Eye (tissue), 1 donor: ENCODE data around the gene MVD.

Experiments
- DNase-seq: peaks from one replicate; pipeline ENCODE4 v3.0.0-alpha.2; 2015

MVD gene

DNA sequence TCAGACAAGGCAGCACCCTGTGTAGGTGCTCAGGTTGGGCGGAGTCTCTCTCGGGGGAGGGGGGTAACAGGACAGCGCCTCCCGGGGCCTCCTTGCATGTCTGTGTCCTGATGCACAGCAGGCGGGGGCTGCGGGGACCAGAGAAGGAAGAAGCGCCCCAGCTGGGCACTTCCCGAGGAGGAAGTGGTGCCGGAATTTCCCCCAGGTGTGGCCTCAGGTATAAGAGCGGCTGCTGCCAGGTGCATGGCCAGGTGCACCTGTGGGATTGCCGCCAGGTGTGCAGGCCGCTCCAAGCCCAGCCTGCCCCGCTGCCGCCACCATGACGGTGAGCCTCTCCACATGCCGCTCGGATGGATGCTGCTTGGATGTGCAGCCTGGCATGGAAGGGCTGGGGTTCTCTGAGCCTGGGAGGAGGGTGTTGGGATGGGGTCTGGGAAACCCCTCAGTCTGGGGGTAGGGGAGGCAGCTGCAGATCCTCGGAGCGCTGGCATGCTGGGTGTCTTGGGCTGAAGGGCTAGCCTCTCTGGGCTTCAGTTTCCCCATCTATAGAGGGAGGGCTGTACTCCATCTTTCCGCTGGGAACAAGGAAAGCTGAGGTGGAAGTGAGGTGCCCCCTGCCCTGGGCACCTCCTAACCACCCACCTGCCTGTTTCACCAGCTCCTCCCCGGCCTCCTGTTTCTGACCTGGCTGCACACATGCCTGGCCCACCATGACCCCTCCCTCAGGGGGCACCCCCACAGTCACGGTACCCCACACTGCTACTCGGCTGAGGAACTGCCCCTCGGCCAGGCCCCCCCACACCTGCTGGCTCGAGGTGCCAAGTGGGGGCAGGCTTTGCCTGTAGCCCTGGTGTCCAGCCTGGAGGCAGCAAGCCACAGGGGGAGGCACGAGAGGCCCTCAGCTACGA is 24.3 kb downstream of the MVD start, which contains the start of gene IL17C:
IL17C (plus strand) TSS at position 250 of the 908 bp plus-strand sequence; CDS start at position 320, 70 bp downstream.
- DNase-seq = no peak

- no peak for DNase-seq
Observed at GRCh38 chr16:88636488-88637265, 26.2 kb downstream of the MVD start.

GRCh38 chr16:88635671-88636319 is 27.1 kb downstream of the MVD start:
- DNase-seq = no peak

DNA sequence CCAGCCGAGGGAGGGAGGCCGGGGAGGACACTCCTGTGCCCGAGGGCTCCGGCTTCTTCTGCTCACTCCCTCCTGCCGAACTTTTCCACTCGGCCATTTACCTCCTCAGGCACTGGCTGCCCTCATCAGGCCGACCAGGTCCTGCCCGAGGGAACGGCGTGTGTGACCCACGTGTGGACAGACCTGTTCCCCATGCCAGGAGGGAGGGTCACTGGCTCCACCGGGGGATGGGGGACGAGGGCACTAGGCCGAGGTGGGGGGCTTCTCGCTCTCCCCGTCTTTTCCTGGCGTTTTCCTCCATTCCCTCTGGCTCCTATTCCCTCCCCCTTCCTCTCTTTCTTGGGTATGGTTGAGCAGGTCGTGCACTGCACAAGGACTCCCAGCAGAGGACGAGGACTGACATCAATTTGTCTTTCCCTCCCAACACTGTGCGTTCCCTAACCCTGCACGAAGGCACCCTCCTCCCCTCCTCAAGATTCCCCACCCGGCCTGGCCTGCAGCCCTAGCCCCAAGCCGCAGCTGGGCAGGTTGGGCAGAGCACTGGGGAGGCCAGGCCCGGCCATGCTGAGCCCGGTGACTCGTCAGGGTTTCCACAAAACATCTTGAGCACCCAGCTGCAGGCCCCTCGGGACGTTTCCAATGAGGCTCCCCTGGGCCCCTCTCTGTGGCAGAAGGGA is 27.8 kb downstream of the MVD start:
- no peak for DNase-seq

DNA sequence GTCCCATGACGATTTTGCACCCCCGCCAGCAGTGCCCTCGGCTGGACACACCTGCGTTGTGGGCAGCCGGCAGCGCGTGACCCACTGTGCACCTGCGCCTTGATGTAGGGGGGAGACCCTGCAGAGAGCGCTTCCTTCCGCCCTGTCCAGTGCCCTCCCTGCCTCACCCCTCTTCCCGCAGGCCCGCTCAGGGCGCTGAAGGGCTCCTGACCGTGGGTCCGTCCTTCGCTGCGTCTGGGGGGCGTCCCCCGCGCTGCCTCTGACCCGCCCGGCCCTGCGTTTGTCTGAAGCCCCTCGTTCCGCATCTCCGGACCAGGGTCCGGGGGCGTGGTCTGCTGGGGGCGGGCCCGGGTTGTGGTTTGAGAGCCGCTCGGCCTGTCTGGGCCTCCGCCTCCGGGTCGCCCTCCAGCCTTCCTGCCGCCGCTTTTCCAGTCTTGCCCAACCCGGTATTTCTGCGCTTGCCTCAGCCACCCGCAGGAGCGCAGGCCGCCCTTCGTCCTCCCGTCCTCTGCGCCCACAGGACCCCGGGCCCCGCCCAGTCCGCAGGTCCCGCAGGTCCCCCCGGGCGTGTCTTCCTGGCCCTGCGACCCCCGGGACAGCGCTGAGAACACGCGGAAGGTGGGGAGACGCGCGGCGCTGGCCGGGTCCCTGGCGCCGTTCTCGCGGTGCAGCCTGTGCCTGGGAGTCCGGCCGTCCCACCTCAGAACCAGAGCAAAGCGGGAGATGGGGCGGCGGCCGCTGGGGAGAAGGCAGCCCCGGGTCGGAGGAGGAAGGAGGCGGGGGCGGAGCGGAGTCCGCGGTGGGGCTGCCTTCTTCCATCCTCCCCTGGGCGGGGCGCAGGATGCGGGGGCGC is 28.5 kb downstream of the MVD start:
- DNase-seq = peak; percentile 42

DNA sequence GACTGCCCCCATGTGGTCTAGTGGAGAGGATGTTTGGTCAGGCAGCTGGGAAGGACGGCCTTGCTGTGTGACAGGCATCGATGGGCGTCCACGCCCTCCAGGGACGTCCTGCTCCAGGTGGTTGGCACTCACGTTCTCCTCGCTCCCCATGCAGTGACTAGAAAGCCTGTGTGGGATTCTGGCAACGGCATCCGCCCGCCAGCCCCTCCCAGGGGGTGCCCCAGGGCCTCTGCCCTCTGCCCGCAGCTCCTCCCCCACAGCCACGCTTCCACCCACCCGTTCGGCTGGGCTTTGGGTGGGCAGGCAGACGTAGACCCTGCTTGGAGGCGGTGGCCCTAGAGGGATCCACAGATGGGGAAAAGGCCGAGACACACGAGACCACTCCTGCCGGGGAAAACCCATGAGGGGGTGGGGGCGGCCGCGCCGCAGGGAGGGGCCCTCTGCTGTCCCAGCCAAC is 29.2 kb downstream of the MVD start:
- DNase-seq = peak; percentile 18

DNA sequence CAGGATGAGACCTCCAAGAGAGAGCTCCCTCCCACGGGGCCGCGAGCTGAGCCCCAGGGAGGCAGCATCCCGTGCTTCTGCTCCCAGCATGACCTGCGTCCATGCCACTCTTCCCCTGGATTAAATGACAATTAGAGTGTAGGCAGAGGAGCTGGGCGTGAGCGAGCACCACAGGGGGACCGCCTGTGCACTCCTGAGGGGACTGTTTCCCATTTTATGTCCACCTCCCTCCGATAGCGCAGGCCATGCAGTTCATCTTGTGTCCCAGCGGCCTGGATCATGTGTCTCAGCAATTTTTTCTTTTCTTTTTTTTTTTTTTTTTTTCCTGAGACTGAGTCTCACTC is 30.3 kb downstream of the MVD start:
- no peak for DNase-seq

DNA sequence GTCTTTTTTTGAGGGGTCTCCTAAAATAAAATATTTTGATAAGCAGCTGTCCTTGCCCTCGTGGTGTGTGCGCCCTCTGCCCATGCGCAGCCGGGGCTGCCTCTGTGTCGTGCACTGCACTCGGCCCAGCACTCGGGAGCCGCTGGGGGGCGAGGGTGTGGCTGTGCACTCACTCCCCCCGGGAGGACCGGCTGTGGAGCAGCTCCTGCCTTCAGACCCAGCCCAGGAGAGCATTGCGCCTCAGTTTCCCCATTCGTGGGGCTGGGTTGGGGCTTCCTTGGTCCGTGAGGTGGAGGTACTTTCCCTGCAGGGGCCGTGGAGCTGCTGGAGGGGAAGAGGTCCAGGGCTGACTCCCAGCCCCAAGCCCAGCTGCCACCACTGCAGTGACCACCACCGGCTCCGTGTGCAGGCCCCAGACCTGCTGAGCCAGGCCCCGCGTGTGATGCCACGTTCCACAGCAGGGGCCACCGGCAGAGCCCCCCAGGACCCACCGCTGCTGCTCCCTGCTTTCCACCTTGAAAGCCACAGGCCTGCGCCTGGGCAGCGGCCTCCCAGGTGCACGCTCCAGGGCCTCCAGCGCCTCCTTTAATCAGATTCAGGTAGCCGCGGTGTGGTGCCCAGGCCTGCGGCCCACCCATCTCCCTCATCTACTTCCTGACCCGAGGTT is 30.8 kb downstream of the MVD start:
- DNase-seq = no peak

DNA sequence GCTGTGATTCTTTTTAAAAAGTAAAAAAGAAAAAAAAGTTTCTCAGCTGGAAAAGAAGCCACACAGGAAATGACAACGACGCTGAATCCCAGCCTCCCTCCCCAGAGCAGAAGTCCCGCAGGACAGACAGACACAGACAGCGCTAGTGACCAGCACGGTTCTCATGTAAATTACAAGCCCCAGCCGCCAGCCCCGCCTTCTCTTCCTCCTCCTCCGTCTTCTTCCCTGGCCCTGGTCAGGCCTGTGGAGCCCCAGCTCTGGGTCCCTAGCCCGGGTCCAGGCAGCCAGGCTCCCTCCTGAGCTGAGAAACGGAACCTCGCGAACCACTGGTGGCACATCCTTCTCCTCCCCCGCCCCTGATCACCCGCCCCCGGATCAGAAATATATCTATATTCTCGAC is 31.5 kb downstream of the MVD start:
- no peak for DNase-seq

GRCh38 chr16:88630941-88631340 is 31.9 kb downstream of the MVD start:
- DNase-seq = no peak

GRCh38 chr16:88630433-88630832 is 32.5 kb downstream of the MVD start:
- DNase-seq = no peak

GRCh38 chr16:88629835-88630234 is 33.1 kb downstream of the MVD start:
- no peak for DNase-seq

DNA sequence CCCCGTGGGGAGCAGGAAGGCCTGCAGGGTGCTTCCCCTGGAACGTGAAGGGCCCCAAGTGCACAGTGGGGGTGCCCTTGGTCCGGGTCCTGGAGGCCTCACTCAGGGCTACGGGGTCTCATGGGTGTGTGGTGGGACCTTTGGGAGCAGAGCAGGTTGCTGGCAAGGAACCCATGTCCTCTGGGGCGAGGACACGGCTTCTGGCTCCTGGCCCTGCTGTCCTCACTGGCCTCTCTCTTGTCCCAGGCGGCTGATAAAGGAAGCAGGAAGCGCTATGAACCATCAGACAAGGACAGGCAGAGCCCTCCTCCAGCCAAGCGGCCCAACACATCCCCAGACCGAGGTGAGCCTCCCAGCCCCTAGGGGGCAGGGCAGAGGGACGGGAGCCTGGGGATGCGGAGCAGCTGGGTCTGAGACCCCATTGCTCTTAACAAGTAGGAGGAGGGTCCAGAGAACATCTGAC is 34.3 kb downstream of the MVD start:
- DNase-seq = peak; percentile 25

DNA sequence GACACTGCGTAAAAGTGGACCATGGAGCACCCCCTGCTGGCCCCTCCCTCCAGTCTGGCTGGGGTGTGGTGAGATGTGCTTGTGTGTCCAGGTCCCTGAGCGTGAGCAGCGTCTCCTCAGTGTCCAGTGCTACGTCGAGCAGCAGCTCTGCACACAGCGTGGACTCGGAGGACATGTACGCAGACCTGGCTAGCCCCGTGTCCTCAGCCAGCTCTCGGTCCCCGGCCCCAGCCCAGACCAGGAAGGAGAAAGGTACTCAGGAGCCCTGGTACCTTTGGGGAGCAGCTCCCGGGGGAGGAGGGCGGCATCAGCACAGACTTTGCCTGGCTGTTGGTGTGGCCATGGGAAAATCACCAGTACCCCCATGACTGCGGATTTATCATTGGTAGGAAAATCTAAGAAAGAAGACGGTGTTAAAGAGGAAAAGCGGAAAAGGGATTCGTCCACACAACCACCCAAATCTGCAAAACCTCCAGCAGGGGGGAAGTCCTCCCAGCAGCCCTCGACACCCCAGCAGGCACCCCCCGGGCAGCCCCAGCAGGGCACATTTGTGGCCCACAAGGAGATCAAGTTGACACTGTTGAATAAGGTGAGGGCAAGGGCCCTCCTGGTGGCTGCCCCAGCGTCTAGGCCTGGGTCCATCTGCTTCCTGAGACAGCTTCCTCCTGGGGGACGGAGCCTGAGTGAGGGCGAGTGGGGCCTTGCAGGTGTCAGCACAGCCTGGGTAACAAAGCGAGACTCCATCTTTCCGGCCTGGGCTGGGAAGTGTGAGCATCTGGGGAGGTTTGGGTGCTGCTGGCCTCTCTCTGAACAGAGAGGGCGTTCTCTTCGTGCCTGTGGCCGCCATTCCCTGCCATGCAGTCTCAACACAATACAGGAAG is 35.1 kb downstream of the MVD start:
- DNase-seq = no peak

DNA sequence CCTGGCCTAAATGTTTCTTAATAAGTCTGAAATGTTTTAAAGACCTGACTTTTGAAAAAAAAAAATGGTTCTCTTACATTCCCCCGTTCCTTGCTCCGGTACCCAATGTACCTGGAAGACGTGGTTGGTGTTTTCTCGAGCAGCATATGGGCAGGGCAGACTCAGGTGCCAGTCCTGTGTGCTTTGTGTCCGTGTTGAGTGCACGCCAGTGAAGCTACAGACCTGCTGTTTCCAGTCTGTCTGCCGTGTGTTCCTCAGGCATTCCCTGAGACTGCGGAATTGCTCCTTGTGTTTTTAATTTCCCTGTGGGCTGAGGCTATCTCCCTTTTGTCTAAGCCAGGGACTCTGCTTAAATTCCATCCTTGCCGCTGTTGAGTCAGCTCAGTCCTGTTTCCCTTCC is 36.2 kb downstream of the MVD start:
- DNase-seq = no peak

DNA sequence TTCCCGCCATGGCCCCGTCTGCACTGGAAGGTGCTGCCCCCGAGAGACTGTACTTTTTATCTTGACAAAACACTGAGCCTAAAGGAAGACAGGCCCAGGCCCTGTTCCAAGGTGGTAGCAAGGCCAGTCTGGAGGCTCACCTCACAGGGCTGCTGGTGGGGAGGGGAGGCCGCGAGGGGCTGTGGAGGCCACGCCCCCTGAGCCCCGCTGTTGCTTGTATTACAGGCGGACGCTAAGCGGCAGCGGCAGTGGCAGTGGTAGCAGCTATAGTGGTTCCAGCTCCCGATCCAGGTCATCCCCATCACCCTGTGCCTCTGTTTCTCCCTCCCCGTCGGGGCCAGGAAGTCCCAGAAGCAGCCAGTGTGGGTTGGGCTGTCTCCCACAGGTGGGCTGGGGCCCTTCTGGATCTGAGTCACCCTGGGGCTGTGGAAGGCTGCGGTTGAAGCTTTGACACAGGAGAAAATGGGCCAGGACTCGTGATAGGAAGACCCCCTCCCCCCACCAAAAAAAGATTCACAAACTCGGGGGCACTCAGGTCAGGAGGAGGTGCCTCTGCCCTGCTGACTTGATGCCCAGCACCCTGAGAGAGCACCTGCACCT is 37.8 kb downstream of the MVD start:
- no peak for DNase-seq

DNA sequence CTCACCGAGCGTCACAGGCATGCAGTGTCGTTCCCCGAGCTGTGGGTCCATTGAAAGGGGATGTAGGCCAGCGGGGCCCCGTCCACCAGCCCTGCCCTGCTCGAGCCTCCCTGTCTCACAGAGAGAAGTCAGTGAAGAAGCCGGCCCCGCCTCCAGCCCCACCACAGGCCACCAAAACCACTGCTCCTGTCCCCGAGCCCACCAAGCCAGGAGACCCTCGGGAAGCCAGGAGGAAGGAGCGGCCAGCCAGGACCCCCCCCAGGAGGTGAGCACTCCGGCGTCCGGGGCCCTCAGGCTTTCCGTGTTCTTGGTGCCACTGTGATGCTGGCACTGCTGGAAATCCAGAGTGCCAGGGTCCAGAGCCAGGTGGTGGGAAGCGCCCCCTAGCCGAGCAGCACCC is 38.4 kb downstream of the MVD start:
- DNase-seq = no peak

- no peak for DNase-seq
Observed at GRCh38 chr16:88623858-88624257, 39.0 kb downstream of the MVD start.

GRCh38 chr16:88622866-88623265 is 40.0 kb downstream of the MVD start:
- no peak for DNase-seq

DNA sequence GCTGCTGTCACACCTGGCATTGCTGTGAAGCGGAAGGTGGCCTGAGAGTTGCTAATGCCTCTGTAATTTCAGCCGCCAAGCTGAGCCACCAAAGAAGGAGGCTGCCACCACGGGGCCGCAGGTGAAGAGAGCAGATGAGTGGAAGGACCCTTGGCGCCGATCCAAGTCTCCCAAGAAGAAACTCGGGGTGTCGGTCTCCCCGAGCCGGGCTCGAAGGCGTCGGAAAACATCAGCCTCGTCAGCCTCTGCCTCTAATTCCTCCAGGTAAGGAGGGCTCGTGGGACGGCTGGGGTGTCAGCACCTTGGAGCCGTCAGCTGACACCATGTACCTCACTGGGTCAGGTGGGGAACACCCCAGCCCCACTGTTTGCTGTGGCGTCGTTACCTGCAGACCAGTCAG is 40.8 kb downstream of the MVD start:
- no peak for DNase-seq
